Amniotic stem cell (primary cell): ENCODE results near the gene PWWP2B.

ENCODE experiments used
- DNase-seq: peaks from one replicate; lab custom pipeline; 2025; lab: John Stamatoyannopoulos, UW

The PWWP2B gene

DNA sequence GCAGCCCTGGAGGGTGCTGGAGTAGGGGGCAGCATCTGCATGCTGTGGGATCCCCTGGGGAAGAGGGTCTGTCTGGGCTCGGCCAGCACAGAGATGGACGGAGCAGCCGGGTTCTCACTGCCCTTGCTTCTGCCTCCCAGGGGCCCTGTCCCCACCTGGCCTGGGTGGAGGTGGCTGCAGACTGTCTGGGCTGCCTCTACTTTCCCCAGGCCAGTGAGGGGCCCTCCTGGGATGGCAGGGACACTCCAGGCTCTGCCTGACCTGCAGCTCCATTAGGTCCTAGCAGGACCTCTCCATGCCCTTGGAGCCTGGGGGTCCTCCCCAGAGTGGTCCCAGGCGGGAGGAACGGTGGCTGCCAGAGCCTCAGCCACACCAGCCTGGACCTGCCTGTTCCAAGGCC lies 63.7 kb downstream of the PWWP2B start:
- no peak for DNase-seq

DNA sequence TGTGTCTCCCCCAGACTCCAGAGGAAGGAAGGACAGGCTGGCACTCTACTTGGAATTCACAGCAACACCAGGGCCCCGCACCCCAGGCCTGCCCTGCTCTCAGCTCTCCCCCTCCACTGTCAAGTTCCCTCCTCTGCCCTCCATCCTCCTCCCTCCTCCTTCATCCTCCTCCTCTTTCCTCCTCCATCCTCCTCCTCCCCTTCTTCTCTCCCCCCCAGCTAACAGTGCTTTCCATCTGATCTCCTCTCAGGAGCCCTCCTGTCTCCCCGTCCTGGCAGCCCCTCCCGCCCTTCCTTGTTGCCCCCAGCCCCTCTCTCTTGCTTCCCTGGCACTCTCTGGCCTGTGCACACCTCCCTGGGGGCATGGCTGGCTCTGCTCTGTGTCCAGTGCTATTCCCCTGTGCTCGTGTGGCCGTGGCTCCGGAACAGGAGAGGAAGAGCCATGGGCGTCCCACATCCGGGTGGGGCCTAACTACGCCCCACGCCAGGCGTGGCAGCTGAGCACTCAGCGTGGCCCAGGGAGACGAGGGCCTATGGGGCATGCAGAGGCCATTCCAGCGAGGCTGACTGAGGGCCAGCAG lies 64.2 kb downstream of the PWWP2B start:
- no peak for DNase-seq

- DNase-seq, result no peak
Measured at GRCh38 chr10:132461683-132462231, 64.8 kb downstream of the PWWP2B start.

- no peak for DNase-seq
Measured at GRCh38 chr10:132462463-132463332, 65.7 kb downstream of the PWWP2B start.

GRCh38 chr10:132463333-132464255 lies 66.6 kb downstream of the PWWP2B start:
- no peak for DNase-seq

- DNase-seq, result no peak
Measured at GRCh38 chr10:132464256-132465192, 67.5 kb downstream of the PWWP2B start.

GRCh38 chr10:132465193-132465888 lies 68.3 kb downstream of the PWWP2B start:
- DNase-seq, result no peak

DNA sequence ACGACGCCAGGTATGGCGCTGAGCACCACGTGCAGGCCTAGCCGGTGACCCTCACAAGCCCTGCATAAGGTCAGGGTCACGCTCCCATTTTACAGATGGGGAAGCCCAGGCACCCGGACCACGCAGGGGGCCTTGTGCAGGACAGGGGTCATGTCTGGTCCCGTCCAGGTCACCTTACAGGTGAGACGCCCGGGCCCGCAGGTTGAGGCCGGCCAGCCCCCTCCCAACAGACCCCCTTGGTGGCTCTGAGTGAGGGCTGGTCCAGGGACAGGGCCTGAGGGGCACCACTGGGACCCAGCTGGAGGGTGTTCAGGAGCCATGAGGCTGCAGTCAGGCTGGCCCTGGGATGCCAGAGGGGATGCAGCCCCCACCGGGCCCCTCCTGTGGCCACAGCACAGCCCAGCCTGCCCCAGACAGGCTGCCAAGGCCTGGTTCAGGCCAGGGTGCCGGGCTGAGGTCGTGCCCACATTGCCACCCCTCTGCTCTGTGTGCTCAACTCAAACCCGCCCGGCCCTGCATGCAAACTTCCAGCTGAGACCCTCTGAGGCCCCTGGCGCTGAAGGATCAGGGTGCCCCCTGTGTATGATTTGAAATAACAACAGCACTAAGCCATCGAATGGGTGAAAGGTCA lies 69.0 kb downstream of the PWWP2B start:
- no peak for DNase-seq

DNA sequence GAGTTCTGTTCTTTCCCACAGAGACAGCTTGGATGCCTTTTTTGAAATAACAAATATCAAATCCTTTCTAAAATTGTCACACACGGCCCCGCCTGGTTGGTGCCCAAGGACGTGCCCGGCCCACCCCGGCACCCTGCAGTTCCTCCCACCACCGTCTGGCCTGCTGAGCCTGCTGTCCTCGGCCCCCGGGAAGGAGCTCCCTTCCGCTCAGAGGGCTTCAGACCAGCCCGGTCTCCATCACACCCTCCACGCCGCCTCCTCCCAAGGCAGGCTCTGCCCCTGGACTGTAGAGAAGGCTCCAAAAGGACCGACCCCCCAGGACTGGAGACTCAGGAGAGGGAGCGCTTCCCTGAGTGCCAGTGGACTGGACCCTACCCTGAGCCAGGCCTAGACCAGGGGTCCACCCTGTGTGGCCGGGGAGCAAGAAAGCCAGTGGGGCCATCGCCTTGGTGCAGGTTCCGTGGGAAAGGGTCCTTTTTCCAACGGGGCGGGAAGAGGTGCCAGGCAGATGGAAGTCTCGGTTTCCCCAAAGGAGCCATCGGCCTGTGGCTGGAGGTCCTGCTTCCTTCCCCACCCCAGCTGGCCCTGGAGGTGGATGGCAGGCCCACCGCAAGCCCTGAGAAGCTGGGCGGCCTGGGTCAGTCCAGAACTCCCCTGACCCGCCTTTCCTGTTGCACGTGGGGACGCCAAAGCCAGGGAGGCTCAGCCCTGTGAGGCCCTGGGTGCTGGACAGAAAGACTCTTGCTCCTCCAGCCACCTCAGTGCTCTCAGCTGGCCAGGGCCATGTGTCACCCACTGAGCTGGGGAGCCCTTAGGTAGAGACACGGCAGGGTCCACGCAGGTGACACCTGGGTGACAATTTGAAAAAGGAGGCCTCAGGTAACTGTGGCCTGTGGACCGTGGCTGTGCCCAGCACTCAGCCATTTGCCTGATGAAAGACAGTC lies 69.8 kb downstream of the PWWP2B start:
- DNase-seq, result no peak
